Uterus (tissue), 4 donors: ENCODE data around the gene PDLIM5. TPM values are rescaled to one million over a fixed set of nuclear protein-coding genes. Genes with fewer than 3 reads are reported as not detected.

Source experiments
- DNase-seq, 2 donors: peaks; one replicate each; pipeline ENCODE4 v3.0.0-alpha.2; 2019 to 2020
- H3K27ac ChIP-seq, 2 donors: fragments of 200-600 bp; sonication (generic); 1 replicate in 1 of 2; 2 replicates in 1 of 2; pipeline ENCODE4 v1.5.1; 2016 to 2018
- H3K27me3 ChIP-seq, 2 donors: fragments of 200-600 bp; sonication (generic); one replicate each; pipeline ENCODE4 v1.5.1; 2018 to 2019; ENCODE audit warnings: control low read depth in 1 of 2
- H3K36me3 ChIP-seq, 2 donors: fragments of 200-600 bp; sonication (generic); one replicate each; pipeline ENCODE4 v1.5.1; 2019; ENCODE audit warnings: control low read depth in 1 of 2
- H3K4me1 ChIP-seq, 2 donors: fragments of 200-600 bp; sonication (generic); one replicate each; pipeline ENCODE4 v1.5.1; 2018 to 2019; ENCODE audit warnings: control low read depth in 1 of 2
- H3K4me3 ChIP-seq, 2 donors: fragments of 200-600 bp; sonication (generic); 1 replicate in 1 of 2; 2 replicates in 1 of 2; pipeline ENCODE4 v1.5.1; 2018 to 2019; ENCODE audit warnings: mild to moderate bottlenecking in 1 of 2
- H3K9me3 ChIP-seq, 2 donors: fragments of 200-600 bp; sonication (generic); one replicate each; pipeline ENCODE4 v1.5.1; 2019; ENCODE audit warnings: control low read depth in 1 of 2
- POLR2A ChIP-seq, 2 donors: fragments of 450-650 bp; IDR thresholded peaks; one replicate each; pipeline ENCODE4 v1.6.1; 2016; ENCODE audit warnings: antibody characterized with exemption in 2 of 2, mild to moderate bottlenecking in 1 of 2, moderate library complexity in 1 of 2
- intact Hi-C: fragments of 100-400 bp; cut with DNase I; formaldehyde crosslinking; loops from one replicate; pipeline ENCODE4 v1.15.1; 2023; ENCODE audit warnings: low total_unique reads
- total RNA-seq, 4 donors: library from RNA; depleted of rRNA in 3 of 4; stranded (reverse); fragments of >200 nt in 3 of 4; gene quantifications; one replicate each; pipeline versions ENCODE4 v1.1.0 to v1.2.4, GENCODE V29; 2014 to 2023
- TF ChIP-seq, protein P1 (sequence below), 4 experiments: fragments of 200-600 bp in 2 of 4; fragments of 450-650 bp in 2 of 4; sonication (generic) in 2 of 4; IDR thresholded peaks; one replicate each; pipeline ENCODE4 v1.5.1; 2016 to 2019; ENCODE audit warnings: antibody characterized with exemption in 4 of 4, mild to moderate bottlenecking in 2 of 4, moderate library complexity in 1 of 4
- donor health status: DM: yes; HTN: yes; CAD: no.

Gene PDLIM5
- total RNA-seq, 4 donors from 2014 or later = 90.8 to 571 (median 351) TPM

DNA sequence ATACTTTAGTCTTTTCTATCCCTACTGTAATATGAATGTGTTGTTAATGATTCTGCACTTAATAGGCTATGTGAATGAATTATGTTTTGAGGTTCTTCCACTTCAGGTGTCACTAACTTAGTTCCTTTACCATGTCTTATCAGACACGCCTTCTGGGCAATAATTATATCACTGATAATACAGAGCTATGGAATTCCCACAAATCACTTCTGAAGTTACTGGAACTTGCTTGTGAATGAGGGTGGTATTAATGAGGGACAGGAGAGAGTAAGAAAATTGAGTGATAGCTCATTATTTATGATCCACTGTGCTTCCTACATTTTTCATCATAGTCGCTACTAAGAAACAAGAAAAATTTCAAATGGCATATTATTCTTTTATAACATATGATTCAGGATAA lies 130.0 kb downstream of the PDLIM5 start:
- DNase-seq = no peak
- no peaks in the 10 kb centered on the region for H3K36me3 ChIP-seq
- H3K9me3 ChIP-seq = no peaks in the 10 kb centered on the region
- peak overlapping the region; percentile 35 to 52 for H3K27ac ChIP-seq
- H3K27me3 ChIP-seq = no peaks in the 10 kb centered on the region
- H3K4me1 ChIP-seq = peaks cover 5 to 9% of the 10 kb centered on the region in 2 donors
- no peak for TF ChIP-seq POLR2A (IDR thresholded peaks at IDR 0.05)
- TF ChIP-seq, protein P1, sequence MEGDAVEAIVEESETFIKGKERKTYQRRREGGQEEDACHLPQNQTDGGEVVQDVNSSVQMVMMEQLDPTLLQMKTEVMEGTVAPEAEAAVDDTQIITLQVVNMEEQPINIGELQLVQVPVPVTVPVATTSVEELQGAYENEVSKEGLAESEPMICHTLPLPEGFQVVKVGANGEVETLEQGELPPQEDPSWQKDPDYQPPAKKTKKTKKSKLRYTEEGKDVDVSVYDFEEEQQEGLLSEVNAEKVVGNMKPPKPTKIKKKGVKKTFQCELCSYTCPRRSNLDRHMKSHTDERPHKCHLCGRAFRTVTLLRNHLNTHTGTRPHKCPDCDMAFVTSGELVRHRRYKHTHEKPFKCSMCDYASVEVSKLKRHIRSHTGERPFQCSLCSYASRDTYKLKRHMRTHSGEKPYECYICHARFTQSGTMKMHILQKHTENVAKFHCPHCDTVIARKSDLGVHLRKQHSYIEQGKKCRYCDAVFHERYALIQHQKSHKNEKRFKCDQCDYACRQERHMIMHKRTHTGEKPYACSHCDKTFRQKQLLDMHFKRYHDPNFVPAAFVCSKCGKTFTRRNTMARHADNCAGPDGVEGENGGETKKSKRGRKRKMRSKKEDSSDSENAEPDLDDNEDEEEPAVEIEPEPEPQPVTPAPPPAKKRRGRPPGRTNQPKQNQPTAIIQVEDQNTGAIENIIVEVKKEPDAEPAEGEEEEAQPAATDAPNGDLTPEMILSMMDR (IDR thresholded peaks at IDR 0.05) = no peak
- intact Hi-C loops = no loop called here
- no peak overlapping the region for H3K4me3 ChIP-seq

DNA sequence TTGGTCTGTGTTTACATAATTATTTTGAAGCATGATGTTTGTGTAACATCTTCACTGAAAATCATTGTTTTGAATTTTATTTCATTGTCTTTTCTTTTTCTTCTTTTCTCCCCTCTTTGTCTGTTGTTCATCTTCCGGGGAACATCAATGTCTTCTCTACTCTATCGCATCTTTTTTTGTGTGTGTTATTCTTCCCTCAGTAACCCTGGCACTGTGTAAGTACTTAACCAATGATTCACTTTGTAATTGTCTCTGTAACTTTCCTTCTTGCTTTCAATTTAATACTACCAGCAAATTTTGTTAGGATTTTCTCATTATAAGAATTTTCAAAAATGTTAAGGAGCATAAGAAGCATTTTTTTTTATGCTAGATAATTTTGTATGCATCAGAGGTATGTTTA lies 130.8 kb downstream of the PDLIM5 start:
- Histone ChIP-seq H3K4me1 (peaks cover 4 to 5% of the 10 kb centered on the region in 2 donors), H3K4me3 (no peak overlapping the region), H3K27ac (peak overlapping the region; percentile 35 to 52), H3K27me3 (no peaks in the 10 kb centered on the region), H3K9me3 (no peaks in the 10 kb centered on the region), H3K36me3 (no peaks in the 10 kb centered on the region)
- intact Hi-C loops = no loop called here
- DNase-seq = no peak
- TF ChIP-seq, protein P1 (IDR thresholded peaks at IDR 0.05) = no peak
- no peak for TF ChIP-seq POLR2A (IDR thresholded peaks at IDR 0.05)

DNA sequence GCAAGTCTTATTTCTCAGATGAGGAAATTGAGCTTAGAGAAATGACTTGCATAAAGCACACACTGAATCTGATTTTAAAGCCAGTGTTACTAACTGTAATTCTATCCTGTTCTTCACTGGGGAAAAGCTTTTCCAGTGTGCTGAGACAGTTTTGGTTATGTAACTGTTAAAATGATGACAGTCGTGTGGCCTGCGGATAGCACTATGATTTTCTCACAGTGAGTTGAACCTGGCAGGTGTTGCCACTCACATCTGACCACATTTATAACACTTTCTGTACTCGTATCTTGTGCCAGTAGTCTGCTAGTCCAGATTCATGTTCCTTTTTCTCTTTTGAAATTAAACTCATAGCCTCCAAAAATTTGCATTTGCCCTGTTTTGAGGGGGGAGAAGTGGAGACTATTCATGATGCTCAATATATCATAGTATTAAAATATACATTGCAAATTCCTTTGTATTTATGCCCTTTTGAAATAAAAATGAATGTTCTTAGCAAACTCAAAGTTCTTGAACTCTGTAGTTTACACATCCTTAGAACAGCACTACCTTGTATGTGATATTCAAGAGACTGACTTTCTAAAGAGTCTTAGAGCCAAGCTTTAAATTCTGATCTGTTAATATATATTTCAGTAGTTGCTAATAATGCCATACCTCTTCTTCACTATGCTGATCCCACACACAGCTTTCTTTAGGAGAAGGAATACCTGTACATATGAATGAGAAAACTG lies 132.3 kb downstream of the PDLIM5 start:
- H3K27ac ChIP-seq = peak overlapping the region; percentile 3 to 52

DNA sequence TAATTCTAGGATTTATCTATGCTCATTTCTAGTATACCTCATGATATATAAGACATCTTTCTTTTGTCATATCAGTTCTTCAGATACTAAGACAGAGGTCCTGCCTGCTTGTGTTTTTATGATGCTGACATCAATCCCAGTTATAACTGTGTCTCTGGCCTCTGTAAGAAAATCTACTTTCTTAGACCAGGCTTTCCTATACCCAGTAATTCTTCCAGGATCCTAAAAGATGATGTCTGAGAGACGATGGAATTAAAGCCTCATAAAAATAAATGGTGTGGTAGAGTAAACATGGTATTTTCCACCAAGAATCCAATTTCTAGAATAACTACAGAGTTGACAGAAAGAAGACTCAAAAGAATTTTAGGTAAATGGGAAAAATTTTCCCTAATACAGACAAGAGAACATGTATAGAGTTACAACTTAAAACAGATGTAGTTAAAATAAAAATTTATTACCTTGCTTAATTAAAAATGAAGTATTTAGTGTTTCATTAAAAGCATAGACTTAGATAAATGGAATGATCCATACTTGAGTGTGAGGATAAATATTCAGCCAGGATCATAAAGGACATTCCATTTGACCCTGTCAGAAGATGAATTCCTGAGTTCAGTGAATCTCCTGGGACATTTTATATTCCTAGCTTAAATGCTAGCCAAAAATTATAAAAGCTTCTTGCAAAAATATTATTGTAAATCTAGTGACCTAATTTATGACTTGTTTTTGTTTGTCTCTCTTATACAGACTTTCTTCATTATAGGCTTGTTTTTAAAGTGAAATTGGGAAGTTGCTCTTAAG lies 137.4 kb downstream of the PDLIM5 start:
- Histone ChIP-seq H3K4me3 (no peak overlapping the region), H3K27me3 (no peaks in the 10 kb centered on the region), H3K9me3 (no peaks in the 10 kb centered on the region), H3K4me1 (peaks cover 0 to 7% of the 10 kb centered on the region in 2 donors), H3K27ac (peak overlapping the region; percentile 54 to 78), H3K36me3 (no peaks in the 10 kb centered on the region)
- intact Hi-C loops = no loop called here
- no peak for DNase-seq
- TF ChIP-seq POLR2A (IDR thresholded peaks at IDR 0.05) = no peak
- TF ChIP-seq, protein P1 (IDR thresholded peaks at IDR 0.05) = no peak

More for the DNA sequence above, 132.3 kb downstream of the PDLIM5 start:
- no peak for DNase-seq
- Histone ChIP-seq H3K4me1 (peaks cover 5 to 10% of the 10 kb centered on the region in 2 donors), H3K9me3 (no peaks in the 10 kb centered on the region), H3K4me3 (no peak overlapping the region), H3K27me3 (no peaks in the 10 kb centered on the region), H3K36me3 (no peaks in the 10 kb centered on the region)
- intact Hi-C loops = no loop called here
- TF ChIP-seq, protein P1 (IDR thresholded peaks at IDR 0.05) = no peak
- no peak for TF ChIP-seq POLR2A (IDR thresholded peaks at IDR 0.05)

DNA sequence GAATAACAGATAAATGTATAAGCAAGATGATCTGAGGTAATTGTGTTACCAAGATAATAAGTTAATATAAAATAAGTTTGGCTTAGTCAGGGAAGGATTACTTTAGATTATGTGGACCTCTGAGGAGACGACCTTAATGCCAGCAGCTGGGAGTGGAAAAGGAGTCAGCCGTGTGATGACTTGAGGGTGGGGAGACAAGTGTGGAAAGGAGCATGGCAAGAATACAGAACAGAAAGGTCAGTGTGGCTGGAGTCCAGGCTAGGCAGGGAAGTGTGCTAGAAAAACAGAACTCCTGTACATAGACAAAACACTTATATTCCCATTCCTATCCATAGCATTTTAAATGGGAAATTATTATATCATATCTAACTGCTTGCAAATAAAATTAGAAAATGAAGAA lies 138.8 kb downstream of the PDLIM5 start:
- intact Hi-C loops = no loop called here
- no peak for TF ChIP-seq POLR2A (IDR thresholded peaks at IDR 0.05)
- TF ChIP-seq, protein P1 (IDR thresholded peaks at IDR 0.05) = no peak
- H3K9me3 ChIP-seq = no peaks in the 10 kb centered on the region

More for the DNA sequence above, 138.8 kb downstream of the PDLIM5 start:
- no peak for DNase-seq
- Histone ChIP-seq H3K4me1 (peaks cover 0 to 7% of the 10 kb centered on the region in 2 donors), H3K27me3 (no peaks in the 10 kb centered on the region), H3K36me3 (no peaks in the 10 kb centered on the region), H3K4me3 (no peak overlapping the region), H3K27ac (peak overlapping the region; percentile 54 to 78)
